GM21723 (cell line): ENCODE results near the gene LMTK2.

Experiments used
- ATAC-seq: cut with Tn5 transposase; IDR thresholded peaks from one replicate; pipeline ENCODE4 v1.9.1; 2021; ENCODE audit warnings: mild to moderate bottlenecking, moderate library complexity; ENCODE audit not compliant: unreplicated experiment

The LMTK2 gene

GRCh38 chr7:98252425-98253054 is 145.9 kb downstream of the LMTK2 start:
- no peak for ATAC-seq

GRCh38 chr7:98254516-98254915 is 147.9 kb downstream of the LMTK2 start:
- no peak for ATAC-seq

- no peak for ATAC-seq
Measured at GRCh38 chr7:98254951-98255610, 148.4 kb downstream of the LMTK2 start.

- ATAC-seq, result no peak
Measured at GRCh38 chr7:98256431-98256830, 149.8 kb downstream of the LMTK2 start.

- no peak for ATAC-seq
Measured at GRCh38 chr7:98257701-98258100, 151.0 kb downstream of the LMTK2 start.
